HEK293 (cell line): ENCODE data around the gene GGTLC2.

ENCODE experiments used
- CTCF ChIA-PET: fragments of 350-600 bp; formaldehyde crosslinking; extraction: SDS; loops from one replicate; lab custom pipeline; 2021; ENCODE audit warnings: antibody characterized with exemption; lab: Yijun Ruan, JAX
- POLR2A ChIA-PET: fragments of 300-600 bp; formaldehyde crosslinking; extraction: SDS; loops from one replicate; lab custom pipeline; 2020; ENCODE audit warnings: antibody characterized with exemption, inconsistent platforms; lab: Yijun Ruan, JAX
- H3K27ac ChIP-seq: fragments of 200-500 bp; sonication (Bioruptor generic); 2 replicates; pipeline ENCODE4 v1.5.1; 2014; ENCODE audit warnings: low read depth, low read length, control low read depth, inconsistent platforms; ENCODE audit errors: extremely low read depth
- H3K36me3 ChIP-seq, 2 experiments: fragments of 200-500 bp in 1 of 2; sonication (Bioruptor generic) in 1 of 2; 1 replicate in 1 of 2; 2 replicates in 1 of 2; pipeline ENCODE4 v1.5.1; 2014 to 2017; ENCODE audit warnings: inconsistent platforms in 2 of 2, low read length in 2 of 2; ENCODE audit not compliant: control insufficient read depth in 2 of 2, insufficient read depth in 1 of 2
- H3K4me1 ChIP-seq: fragments of 200-500 bp; sonication (Bioruptor generic); 2 replicates; pipeline ENCODE4 v1.5.1; 2014; ENCODE audit warnings: mild to moderate bottlenecking, low read length, inconsistent platforms; ENCODE audit not compliant: control insufficient read depth, insufficient read depth
- H3K4me3 ChIP-seq: 2 replicates; pipeline ENCODE4 v1.5.1; 2011; ENCODE audit warnings: low read depth, mild to moderate bottlenecking, control low read depth, low read length, moderate library complexity
- H3K9me3 ChIP-seq: fragments of 200-500 bp; sonication (Bioruptor generic); 2 replicates; pipeline ENCODE4 v1.5.1; 2014; ENCODE audit warnings: low read depth, low read length, inconsistent platforms; ENCODE audit not compliant: control insufficient read depth, insufficient read depth
- KLF9 ChIP-seq: fragments of 450-650 bp; formaldehyde crosslinking; IDR thresholded peaks from 2 replicates; pipeline ENCODE4 v1.5.1; 2016; ENCODE audit warnings: missing biosample characterization, missing genetic modification characterization, low read depth
- OSR2 ChIP-seq: fragments of 450-650 bp; formaldehyde crosslinking; IDR thresholded peaks from 2 replicates; pipeline ENCODE4 v1.5.1; 2016; ENCODE audit warnings: missing biosample characterization, missing genetic modification characterization
- ZBTB17 ChIP-seq: fragments of 450-650 bp; formaldehyde crosslinking; IDR thresholded peaks from 2 replicates; pipeline ENCODE4 v1.5.1; 2016; ENCODE audit warnings: missing biosample characterization, missing genetic modification characterization
- ZBTB20 ChIP-seq: fragments of 450-650 bp; formaldehyde crosslinking; IDR thresholded peaks from 2 replicates; pipeline ENCODE4 v1.5.1; 2016; ENCODE audit warnings: missing biosample characterization, missing genetic modification characterization
- ZNF10 ChIP-seq: fragments of 450-650 bp; formaldehyde crosslinking; IDR thresholded peaks from 2 replicates; pipeline ENCODE4 v1.5.1; 2017; ENCODE audit warnings: missing biosample characterization, missing genetic modification characterization
- ZNF132 ChIP-seq: fragments of 450-650 bp; formaldehyde crosslinking; IDR thresholded peaks from 2 replicates; pipeline ENCODE4 v1.5.1; 2017; ENCODE audit warnings: missing biosample characterization, missing genetic modification characterization, borderline replicate concordance
- ZNF214 ChIP-seq: fragments of 450-650 bp; formaldehyde crosslinking; IDR thresholded peaks from 2 replicates; pipeline ENCODE4 v1.5.1; 2017; ENCODE audit warnings: missing biosample characterization, mild to moderate bottlenecking, missing genetic modification characterization, borderline replicate concordance
- ZNF239 ChIP-seq: fragments of 450-650 bp; formaldehyde crosslinking; IDR thresholded peaks from 2 replicates; pipeline ENCODE4 v1.5.1; 2016; ENCODE audit warnings: missing biosample characterization, missing genetic modification characterization
- ZNF354C ChIP-seq: fragments of 450-650 bp; formaldehyde crosslinking; IDR thresholded peaks from 2 replicates; pipeline ENCODE4 v1.5.1; 2016; ENCODE audit warnings: missing biosample characterization, missing genetic modification characterization, low read depth, borderline replicate concordance
- ZNF426 ChIP-seq: fragments of 450-650 bp; formaldehyde crosslinking; IDR thresholded peaks from 2 replicates; pipeline ENCODE4 v1.5.1; 2017; ENCODE audit warnings: missing biosample characterization, missing genetic modification characterization, mild to moderate bottlenecking, inconsistent platforms, moderate library complexity
- ZNF433 ChIP-seq: fragments of 450-650 bp; formaldehyde crosslinking; IDR thresholded peaks from 2 replicates; pipeline ENCODE4 v1.5.1; 2016; ENCODE audit warnings: missing biosample characterization, missing genetic modification characterization, low read depth
- ZNF510 ChIP-seq: fragments of 450-650 bp; formaldehyde crosslinking; IDR thresholded peaks from 2 replicates; pipeline ENCODE4 v1.5.1; 2018; ENCODE audit warnings: mild to moderate bottlenecking, missing genetic modification characterization, missing biosample characterization; ENCODE audit not compliant: insufficient replicate concordance
- ZNF560 ChIP-seq: fragments of 450-650 bp; formaldehyde crosslinking; IDR thresholded peaks from 2 replicates; pipeline ENCODE4 v1.5.1; 2017; ENCODE audit warnings: missing biosample characterization, missing genetic modification characterization, borderline replicate concordance
- ZNF585B ChIP-seq: fragments of 450-650 bp; formaldehyde crosslinking; IDR thresholded peaks from 2 replicates; pipeline ENCODE4 v1.5.1; 2016; ENCODE audit warnings: missing biosample characterization, missing genetic modification characterization
- ZNF768 ChIP-seq: fragments of 450-650 bp; formaldehyde crosslinking; IDR thresholded peaks from 2 replicates; pipeline ENCODE4 v1.5.1; 2018; ENCODE audit warnings: missing biosample characterization, mild to moderate bottlenecking, missing genetic modification characterization
- ZNF777 ChIP-seq: fragments of 450-650 bp; formaldehyde crosslinking; IDR thresholded peaks from 2 replicates; pipeline ENCODE4 v1.5.1; 2017; ENCODE audit warnings: missing biosample characterization, missing genetic modification characterization, borderline replicate concordance
- TF ChIP-seq, protein P1 (sequence below): fragments of 450-650 bp; formaldehyde crosslinking; conservative IDR thresholded peaks from 2 replicates; pipeline ENCODE4 v1.5.1; 2016; ENCODE audit warnings: low read depth, missing biosample characterization, missing genetic modification characterization
- TF ChIP-seq, protein P2 (sequence below): fragments of 450-650 bp; formaldehyde crosslinking; conservative IDR thresholded peaks from 2 replicates; pipeline ENCODE4 v1.5.1; 2016; ENCODE audit warnings: low read depth, missing biosample characterization, missing genetic modification characterization
- TF ChIP-seq, protein P3 (sequence below): fragments of 450-650 bp; formaldehyde crosslinking; IDR thresholded peaks from 2 replicates; pipeline ENCODE4 v1.5.1; 2017; ENCODE audit warnings: missing biosample characterization, missing genetic modification characterization
- TF ChIP-seq, protein P4 (sequence below): fragments of 450-650 bp; formaldehyde crosslinking; IDR thresholded peaks from 2 replicates; pipeline ENCODE4 v1.5.1; 2016; ENCODE audit warnings: missing biosample characterization, missing genetic modification characterization
- TF ChIP-seq, protein P5 (sequence below): fragments of 450-650 bp; formaldehyde crosslinking; IDR thresholded peaks from 2 replicates; pipeline ENCODE4 v1.5.1; 2017; ENCODE audit warnings: missing biosample characterization, missing genetic modification characterization
- TF ChIP-seq, protein P6 (sequence below): IDR thresholded peaks from 2 replicates; pipeline ENCODE4 v1.6.1; 2011; ENCODE audit warnings: mild to moderate bottlenecking, low read depth, low read length, borderline replicate concordance

Gene GGTLC2

DNA sequence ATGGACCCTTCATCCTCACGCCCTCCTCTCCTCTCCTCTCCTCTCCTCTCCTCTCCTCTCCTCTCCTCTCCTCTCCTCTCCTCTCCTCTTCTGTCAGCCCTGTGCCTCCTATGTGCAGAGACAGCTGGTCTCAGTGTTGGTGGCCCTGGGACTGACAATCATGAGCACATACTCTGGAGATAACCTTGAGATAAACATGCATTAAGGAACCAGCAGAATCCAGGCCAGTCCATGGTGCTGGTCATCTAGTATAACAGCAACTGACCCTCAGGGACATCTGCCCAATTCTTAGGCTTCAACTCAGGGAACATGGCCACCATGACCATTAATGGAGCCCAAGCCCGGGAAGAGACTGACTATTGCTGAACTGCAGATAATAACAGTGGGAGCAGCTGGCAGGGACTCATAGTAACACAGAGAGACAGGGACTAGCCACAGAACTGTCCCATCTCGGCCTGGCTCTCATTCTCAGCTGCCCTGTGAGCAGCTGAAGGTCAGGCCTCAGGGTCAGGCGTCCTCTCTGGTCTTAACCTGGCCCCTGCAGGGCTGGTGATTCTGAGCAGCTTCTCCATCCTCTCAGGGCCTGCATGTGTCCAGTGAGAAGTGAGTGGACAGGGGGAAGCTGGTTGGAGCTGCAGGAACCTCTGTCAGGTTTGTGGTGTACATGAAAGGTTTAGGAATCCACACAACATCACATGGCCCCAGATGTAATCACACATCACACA is 45.4 kb downstream of the GGTLC2 start (continued):
- TF ChIP-seq, protein P1, sequence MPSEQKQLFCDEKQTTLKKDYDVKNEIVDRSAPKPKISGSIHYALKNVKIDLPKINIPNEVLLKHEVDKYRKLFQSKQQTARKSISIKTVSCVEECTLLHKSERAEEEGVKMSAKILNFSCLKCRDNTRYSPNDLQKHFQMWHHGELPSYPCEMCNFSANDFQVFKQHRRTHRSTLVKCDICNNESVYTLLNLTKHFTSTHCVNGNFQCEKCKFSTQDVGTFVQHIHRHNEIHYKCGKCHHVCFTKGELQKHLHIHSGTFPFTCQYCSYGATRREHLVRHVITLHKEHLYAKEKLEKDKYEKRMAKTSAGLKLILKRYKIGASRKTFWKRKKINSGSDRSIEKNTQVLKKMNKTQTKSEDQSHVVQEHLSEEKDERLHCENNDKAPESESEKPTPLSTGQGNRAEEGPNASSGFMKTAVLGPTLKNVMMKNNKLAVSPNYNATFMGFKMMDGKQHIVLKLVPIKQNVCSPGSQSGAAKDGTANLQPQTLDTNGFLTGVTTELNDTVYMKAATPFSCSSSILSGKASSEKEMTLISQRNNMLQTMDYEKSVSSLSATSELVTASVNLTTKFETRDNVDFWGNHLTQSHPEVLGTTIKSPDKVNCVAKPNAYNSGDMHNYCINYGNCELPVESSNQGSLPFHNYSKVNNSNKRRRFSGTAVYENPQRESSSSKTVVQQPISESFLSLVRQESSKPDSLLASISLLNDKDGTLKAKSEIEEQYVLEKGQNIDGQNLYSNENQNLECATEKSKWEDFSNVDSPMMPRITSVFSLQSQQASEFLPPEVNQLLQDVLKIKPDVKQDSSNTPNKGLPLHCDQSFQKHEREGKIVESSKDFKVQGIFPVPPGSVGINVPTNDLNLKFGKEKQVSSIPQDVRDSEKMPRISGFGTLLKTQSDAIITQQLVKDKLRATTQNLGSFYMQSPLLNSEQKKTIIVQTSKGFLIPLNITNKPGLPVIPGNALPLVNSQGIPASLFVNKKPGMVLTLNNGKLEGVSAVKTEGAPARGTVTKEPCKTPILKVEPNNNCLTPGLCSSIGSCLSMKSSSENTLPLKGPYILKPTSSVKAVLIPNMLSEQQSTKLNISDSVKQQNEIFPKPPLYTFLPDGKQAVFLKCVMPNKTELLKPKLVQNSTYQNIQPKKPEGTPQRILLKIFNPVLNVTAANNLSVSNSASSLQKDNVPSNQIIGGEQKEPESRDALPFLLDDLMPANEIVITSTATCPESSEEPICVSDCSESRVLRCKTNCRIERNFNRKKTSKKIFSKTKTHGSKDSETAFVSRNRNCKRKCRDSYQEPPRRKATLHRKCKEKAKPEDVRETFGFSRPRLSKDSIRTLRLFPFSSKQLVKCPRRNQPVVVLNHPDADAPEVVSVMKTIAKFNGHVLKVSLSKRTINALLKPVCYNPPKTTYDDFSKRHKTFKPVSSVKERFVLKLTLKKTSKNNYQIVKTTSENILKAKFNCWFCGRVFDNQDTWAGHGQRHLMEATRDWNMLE, result no peak
- TF ChIP-seq, protein P2, sequence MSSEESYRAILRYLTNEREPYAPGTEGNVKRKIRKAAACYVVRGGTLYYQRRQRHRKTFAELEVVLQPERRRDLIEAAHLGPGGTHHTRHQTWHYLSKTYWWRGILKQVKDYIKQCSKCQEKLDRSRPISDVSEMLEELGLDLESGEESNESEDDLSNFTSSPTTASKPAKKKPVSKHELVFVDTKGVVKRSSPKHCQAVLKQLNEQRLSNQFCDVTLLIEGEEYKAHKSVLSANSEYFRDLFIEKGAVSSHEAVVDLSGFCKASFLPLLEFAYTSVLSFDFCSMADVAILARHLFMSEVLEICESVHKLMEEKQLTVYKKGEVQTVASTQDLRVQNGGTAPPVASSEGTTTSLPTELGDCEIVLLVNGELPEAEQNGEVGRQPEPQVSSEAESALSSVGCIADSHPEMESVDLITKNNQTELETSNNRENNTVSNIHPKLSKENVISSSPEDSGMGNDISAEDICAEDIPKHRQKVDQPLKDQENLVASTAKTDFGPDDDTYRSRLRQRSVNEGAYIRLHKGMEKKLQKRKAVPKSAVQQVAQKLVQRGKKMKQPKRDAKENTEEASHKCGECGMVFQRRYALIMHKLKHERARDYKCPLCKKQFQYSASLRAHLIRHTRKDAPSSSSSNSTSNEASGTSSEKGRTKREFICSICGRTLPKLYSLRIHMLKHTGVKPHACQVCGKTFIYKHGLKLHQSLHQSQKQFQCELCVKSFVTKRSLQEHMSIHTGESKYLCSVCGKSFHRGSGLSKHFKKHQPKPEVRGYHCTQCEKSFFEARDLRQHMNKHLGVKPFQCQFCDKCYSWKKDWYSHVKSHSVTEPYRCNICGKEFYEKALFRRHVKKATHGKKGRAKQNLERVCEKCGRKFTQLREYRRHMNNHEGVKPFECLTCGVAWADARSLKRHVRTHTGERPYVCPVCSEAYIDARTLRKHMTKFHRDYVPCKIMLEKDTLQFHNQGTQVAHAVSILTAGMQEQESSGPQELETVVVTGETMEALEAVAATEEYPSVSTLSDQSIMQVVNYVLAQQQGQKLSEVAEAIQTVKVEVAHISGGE, result no peak
- TF ChIP-seq, protein P3, sequence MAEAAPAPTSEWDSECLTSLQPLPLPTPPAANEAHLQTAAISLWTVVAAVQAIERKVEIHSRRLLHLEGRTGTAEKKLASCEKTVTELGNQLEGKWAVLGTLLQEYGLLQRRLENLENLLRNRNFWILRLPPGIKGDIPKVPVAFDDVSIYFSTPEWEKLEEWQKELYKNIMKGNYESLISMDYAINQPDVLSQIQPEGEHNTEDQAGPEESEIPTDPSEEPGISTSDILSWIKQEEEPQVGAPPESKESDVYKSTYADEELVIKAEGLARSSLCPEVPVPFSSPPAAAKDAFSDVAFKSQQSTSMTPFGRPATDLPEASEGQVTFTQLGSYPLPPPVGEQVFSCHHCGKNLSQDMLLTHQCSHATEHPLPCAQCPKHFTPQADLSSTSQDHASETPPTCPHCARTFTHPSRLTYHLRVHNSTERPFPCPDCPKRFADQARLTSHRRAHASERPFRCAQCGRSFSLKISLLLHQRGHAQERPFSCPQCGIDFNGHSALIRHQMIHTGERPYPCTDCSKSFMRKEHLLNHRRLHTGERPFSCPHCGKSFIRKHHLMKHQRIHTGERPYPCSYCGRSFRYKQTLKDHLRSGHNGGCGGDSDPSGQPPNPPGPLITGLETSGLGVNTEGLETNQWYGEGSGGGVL, result no peak
- no peak for TF ChIP-seq ZNF132 (tag by site-specific recombination)
- TF ChIP-seq, protein P4, sequence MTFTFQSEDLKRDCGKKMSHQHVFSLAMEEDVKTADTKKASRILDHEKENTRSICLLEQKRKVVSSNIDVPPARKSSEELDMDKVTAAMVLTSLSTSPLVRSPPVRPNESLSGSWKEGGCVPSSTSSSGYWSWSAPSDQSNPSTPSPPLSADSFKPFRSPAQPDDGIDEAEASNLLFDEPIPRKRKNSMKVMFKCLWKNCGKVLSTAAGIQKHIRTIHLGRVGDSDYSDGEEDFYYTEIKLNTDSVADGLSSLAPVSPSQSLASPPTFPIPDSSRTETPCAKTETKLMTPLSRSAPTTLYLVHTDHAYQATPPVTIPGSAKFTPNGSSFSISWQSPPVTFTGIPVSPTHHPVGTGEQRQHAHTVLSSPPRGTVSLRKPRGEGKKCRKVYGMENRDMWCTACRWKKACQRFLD (tag by site-specific recombination), result no peak

DNA sequence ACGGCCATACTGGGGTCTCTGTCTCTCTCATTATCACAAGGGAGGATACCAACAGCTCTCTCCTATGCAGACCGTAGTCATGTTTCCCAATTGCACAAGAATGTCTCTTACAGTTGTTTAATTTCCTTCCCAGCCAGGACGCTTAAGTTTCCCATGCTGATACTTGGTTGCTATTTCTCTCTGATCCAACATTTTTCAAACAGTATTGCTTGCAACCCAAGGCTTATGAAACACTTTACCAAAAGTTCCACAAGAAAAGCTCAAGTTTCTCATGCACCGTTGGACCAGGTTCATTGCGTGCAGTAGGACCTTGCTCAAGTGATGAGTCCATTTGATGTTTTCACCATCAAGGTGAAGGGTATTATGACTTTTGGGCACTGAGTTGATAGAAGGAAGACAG is 46.6 kb downstream of the GGTLC2 start:
- H3K4me1 ChIP-seq, result no peaks in the 10 kb centered on the region
- POLR2A ChIA-PET, result no interaction called here
- CTCF ChIA-PET, result interaction anchor here (0.6 to 7.4 kb wide), 13 partner anchors 12 to 266 kb away, joined by 3 to 94 read pairs (median 8); no protein-coding TSS in a partner anchor
- no peak overlapping the region for H3K27ac ChIP-seq
- H3K4me3 ChIP-seq, result no peak overlapping the region
- H3K9me3 ChIP-seq, result no peaks in the 10 kb centered on the region
- no peaks in the 10 kb centered on the region for H3K36me3 ChIP-seq
- TF ChIP-seq, protein P5, sequence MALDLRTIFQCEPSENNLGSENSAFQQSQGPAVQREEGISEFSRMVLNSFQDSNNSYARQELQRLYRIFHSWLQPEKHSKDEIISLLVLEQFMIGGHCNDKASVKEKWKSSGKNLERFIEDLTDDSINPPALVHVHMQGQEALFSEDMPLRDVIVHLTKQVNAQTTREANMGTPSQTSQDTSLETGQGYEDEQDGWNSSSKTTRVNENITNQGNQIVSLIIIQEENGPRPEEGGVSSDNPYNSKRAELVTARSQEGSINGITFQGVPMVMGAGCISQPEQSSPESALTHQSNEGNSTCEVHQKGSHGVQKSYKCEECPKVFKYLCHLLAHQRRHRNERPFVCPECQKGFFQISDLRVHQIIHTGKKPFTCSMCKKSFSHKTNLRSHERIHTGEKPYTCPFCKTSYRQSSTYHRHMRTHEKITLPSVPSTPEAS, result no peak
- TF ChIP-seq ZNF510 (tag by site-specific recombination) (no peak), ZNF354C (tag by site-specific recombination) (no peak), ZNF214 (tag by site-specific recombination) (no peak), KLF9 (no peak), ZNF560 (tag by site-specific recombination) (no peak), ZBTB20 (tag by site-specific recombination) (no peak), ZBTB17 (tag by site-specific recombination) (no peak), ZNF777 (tag by site-specific recombination) (no peak), OSR2 (no peak), ZNF433 (tag by site-specific recombination) (no peak), ZNF239 (tag by site-specific recombination) (no peak), ZNF10 (tag by site-specific recombination) (no peak), ZNF585B (tag by site-specific recombination) (no peak), ZNF768 (tag by site-specific recombination) (no peak), ZNF426 (tag by site-specific recombination) (no peak)
- TF ChIP-seq, protein P6, sequence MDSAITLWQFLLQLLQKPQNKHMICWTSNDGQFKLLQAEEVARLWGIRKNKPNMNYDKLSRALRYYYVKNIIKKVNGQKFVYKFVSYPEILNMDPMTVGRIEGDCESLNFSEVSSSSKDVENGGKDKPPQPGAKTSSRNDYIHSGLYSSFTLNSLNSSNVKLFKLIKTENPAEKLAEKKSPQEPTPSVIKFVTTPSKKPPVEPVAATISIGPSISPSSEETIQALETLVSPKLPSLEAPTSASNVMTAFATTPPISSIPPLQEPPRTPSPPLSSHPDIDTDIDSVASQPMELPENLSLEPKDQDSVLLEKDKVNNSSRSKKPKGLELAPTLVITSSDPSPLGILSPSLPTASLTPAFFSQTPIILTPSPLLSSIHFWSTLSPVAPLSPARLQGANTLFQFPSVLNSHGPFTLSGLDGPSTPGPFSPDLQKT, result no peak
